HepG2 (cell line): ENCODE measurements around the gene BRI3BP. TPM values are rescaled to one million over a fixed set of nuclear protein-coding genes. Genes with fewer than 3 reads are reported as not detected.

Experiments used
- ATAC-seq: fragments of 200-7000 bp; cut with Tn5 transposase; 3 replicates; pipeline ENCODE4 v1.9.1; 2020; ENCODE audit warnings: mild to moderate bottlenecking, moderate library complexity
- BruUV-seq: library from RNA; stranded (reverse); fragments of 400-500 nt; replicated peaks from 2 replicates; lab custom pipeline; 2021; lab: Mats Ljungman, UMichigan
- CTCF ChIA-PET: fragments of 300-600 bp; formaldehyde crosslinking; extraction: SDS; loops from one replicate; lab custom pipeline; 2021; ENCODE audit warnings: low total read pairs, inconsistent platforms, low intra/inter-chr PET ratio; lab: Yijun Ruan, JAX
- POLR2A ChIA-PET: fragments of 350-600 bp; sonication (Branson Sonifier 250); formaldehyde crosslinking; loops from one replicate; lab custom pipeline; 2020; ENCODE audit warnings: antibody characterized with exemption, inconsistent platforms; lab: Yijun Ruan, JAX
- DNase-seq: peaks from one replicate; pipeline ENCODE4 v3.0.0-alpha.2; 2015; ENCODE audit warnings: low spot score
- FAIRE-seq: peaks from 3 replicates; lab custom pipeline; 2011; peaks lifted over from hg19 to GRCh38; lab: Jason Lieb, UNC
- H2AFZ ChIP-seq: one replicate; pipeline ENCODE4 v1.6.1; 2011; ENCODE audit warnings: low read length, inconsistent platforms
- H3K27ac ChIP-seq: fragments of 300-600 bp; 3 replicates; pipeline ENCODE4 v1.8.0; 2011; ENCODE audit warnings: mixed run types, mild to moderate bottlenecking, mixed read lengths, low read length, inconsistent platforms; ENCODE audit not compliant: insufficient read depth; ENCODE audit errors: extremely low read length
- H3K27me3 ChIP-seq, 2 experiments: fragments of 200-600 bp in 1 of 2; 2 replicates in 1 of 2; 3 replicates in 1 of 2; pipeline versions ENCODE4 v1.6.0 to v1.8.0; 2011; ENCODE audit warnings: low read length in 2 of 2, mild to moderate bottlenecking in 2 of 2, moderate library complexity in 2 of 2, inconsistent platforms in 1 of 2; ENCODE audit not compliant: insufficient read depth in 2 of 2, control insufficient read depth in 1 of 2
- H3K36me3 ChIP-seq, 2 experiments: fragments of 200-600 bp in 1 of 2; replicated peaks in 1 of 2; 2 replicates in 1 of 2; 3 replicates in 1 of 2; pipeline versions ENCODE4 v1.5.1 to v1.8.0; 2011; ENCODE audit warnings: low read length in 2 of 2, inconsistent platforms in 1 of 2; ENCODE audit not compliant: insufficient read depth in 2 of 2, control insufficient read depth in 1 of 2
- H3K4me1 ChIP-seq: 2 replicates; pipeline ENCODE4 v1.5.1; 2012; ENCODE audit warnings: low read length, inconsistent platforms; ENCODE audit not compliant: insufficient read depth
- H3K4me2 ChIP-seq: 2 replicates; pipeline ENCODE4 v1.6.0; 2011; ENCODE audit warnings: low read depth, low read length, inconsistent platforms
- H3K4me3 ChIP-seq, 3 experiments: fragments of 200-600 bp in 1 of 3; sonication (generic), shearing (Covaris generic) in 1 of 3; replicated peaks in 1 of 3; 2 replicates each; pipeline ENCODE4 v1.5.1; 2011 to 2016; ENCODE audit warnings: low read length in 3 of 3, inconsistent platforms in 2 of 3, low read depth in 2 of 3, mild to moderate bottlenecking in 2 of 3, control low read depth in 1 of 3, mixed read lengths in 1 of 3; ENCODE audit not compliant: insufficient read depth in 1 of 3
- H3K79me2 ChIP-seq: one replicate; pipeline ENCODE4 v1.6.1; 2011; ENCODE audit warnings: low read length, inconsistent platforms; ENCODE audit not compliant: insufficient read depth
- H3K9ac ChIP-seq: 2 replicates; pipeline ENCODE4 v1.6.0; 2011; ENCODE audit warnings: mild to moderate bottlenecking, low read depth, low read length, inconsistent platforms; ENCODE audit not compliant: insufficient read depth
- H3K9me3 ChIP-seq: 2 replicates; pipeline ENCODE4 v1.5.1; 2012; ENCODE audit warnings: mild to moderate bottlenecking, low read length
- H4K20me1 ChIP-seq: 2 replicates; pipeline ENCODE4 v1.6.0; 2011; ENCODE audit warnings: inconsistent platforms, mild to moderate bottlenecking, low read length, moderate library complexity; ENCODE audit not compliant: insufficient read depth
- CAMTA2 ChIP-seq: sonication (generic); formaldehyde crosslinking; IDR thresholded peaks from 2 replicates; pipeline ENCODE4 v1.4.0; 2020; ENCODE audit warnings: mild to moderate bottlenecking, missing genetic modification reagents, borderline replicate concordance
- GLMP ChIP-seq: sonication (generic); formaldehyde crosslinking; IDR thresholded peaks from 2 replicates; pipeline ENCODE4 v1.9.0; 2021; ENCODE audit warnings: missing genetic modification reagents, mild to moderate bottlenecking, borderline replicate concordance
- ZNF512 ChIP-seq: sonication (generic); formaldehyde crosslinking; IDR thresholded peaks from 2 replicates; pipeline ENCODE4 v1.4.0; 2020; ENCODE audit warnings: mild to moderate bottlenecking, missing genetic modification reagents
- ZNF574 ChIP-seq: sonication (generic); formaldehyde crosslinking; IDR thresholded peaks from 2 replicates; pipeline ENCODE4 v1.4.0; 2020; ENCODE audit warnings: missing genetic modification reagents
- WGBS: methylation state at CpG from one replicate; pipeline ENCODE4 v1.1.6; 2017; ENCODE audit warnings: low lambda C conversion rate; 5-methylcytosine and 5-hydroxymethylcytosine counted together
- in situ Hi-C: cut with HindIII; loops from 2 replicates; pipeline ENCODE4 v1.10.0; 2017; ENCODE audit warnings: low pct_unique_long_range_greater_than_20kb; ENCODE audit not compliant: extremely low pct_ligation_motif_present
- intact Hi-C: fragments of 100-400 bp; cut with micrococcal nuclease; formaldehyde crosslinking; loops from one replicate; pipeline ENCODE4 v1.10.0; 2022; ENCODE audit not compliant: unreplicated experiment
- polyA plus RNA-seq, 8 experiments: library from polyadenylated mRNA; depleted of rRNA in 3 of 8; stranded (reverse) in 7 of 8; unstranded in 1 of 8; fragments of >200 nt; fragmentation: Illumina TruSeq in 4 of 8; extraction: Trizol in 4 of 8; gene quantifications; 2 replicates each; pipeline versions ENCODE4 v1.2.1 to v1.2.3, GENCODE V29; 2011 to 2016; ENCODE audit warnings: low read depth in 4 of 8, missing spikeins in 1 of 8, mixed read lengths in 1 of 8; ENCODE audit not compliant: insufficient read depth in 1 of 8
- total RNA-seq, 5 experiments: library from RNA; depleted of rRNA; stranded (reverse); fragments of >200 nt; fragmentation: Illumina TruSeq; extraction: Trizol; gene quantifications; 2 replicates each; pipeline ENCODE4 v1.2.3, GENCODE V29; 2016; ENCODE audit warnings: low read depth in 1 of 5

BRI3BP gene
- total and polyA plus RNA-seq, 2 of the 13 experiments (the other 11 are each of a cell fraction or from before 2014, with no cell fraction given): 7.5 to 21.1 TPM

- Histone ChIP-seq H2AFZ (no peak overlapping the region), H3K27ac (no peak overlapping the region), H3K4me2 (no peak overlapping the region), H4K20me1 (no peaks in the 10 kb centered on the region), H3K4me1 (no peaks in the 10 kb centered on the region), H3K4me3 (no peak overlapping the region), H3K36me3 (peaks cover 32 to 65% of the 10 kb centered on the region in 2 experiments; a peak in 4 of 5 replicates), H3K9me3 (no peaks in the 10 kb centered on the region), H3K27me3 (no peaks in the 10 kb centered on the region), H3K9ac (no peak overlapping the region), H3K79me2 (no peaks in the 10 kb centered on the region)
- peak; percentile 19; the same call in 2 of the 3 replicates for ATAC-seq
- no TSS peak for BruUV-seq
- TF ChIP-seq ZNF512 (no peak), GLMP (no peak), ZNF574 (CRISPR knock-in tag) (no peak), CAMTA2 (no peak)
- no peak for FAIRE-seq
- 70% methylated on average over 2 of the region's 15 CpGs for WGBS
- DNase-seq: no peak
- POLR2A ChIA-PET: no interaction called here
- in situ Hi-C loops (no loop called here), intact Hi-C loops (no loop called here)
- CTCF ChIA-PET: no interaction called here
These were observed 28.5 kb upstream of the BRI3BP start for GRCh38 chr12:124964836-124965462.
